CD14-positive monocyte (primary cell): ENCODE data around the gene PSORS1C2. TPM values are rescaled to one million over a fixed set of nuclear protein-coding genes. Genes with fewer than 3 reads are reported as not detected.

Experiments used
- DNase-seq, 3 donors: peaks; one replicate each; pipeline ENCODE4 v3.0.0-alpha.2; 2011 to 2022
- H2AFZ ChIP-seq: 2 replicates; pipeline ENCODE4 v1.6.0; 2012; ENCODE audit warnings: mild to moderate bottlenecking, low read depth, low read length, inconsistent platforms; ENCODE audit not compliant: insufficient read depth, poor library complexity, severe bottlenecking
- H3K27ac ChIP-seq, 2 donors: 1 replicate in 1 of 2; 2 replicates in 1 of 2; pipeline ENCODE4 v1.5.1; 2012 to 2013; ENCODE audit warnings: low read length in 2 of 2, control low read depth in 1 of 2, inconsistent platforms in 1 of 2, low read depth in 1 of 2, mild to moderate bottlenecking in 1 of 2
- H3K27me3 ChIP-seq, 2 donors: one replicate each; pipeline versions ENCODE4 v1.6.0 to v1.6.1; 2011 to 2013; ENCODE audit warnings: low read length in 2 of 2; ENCODE audit not compliant: control insufficient read depth in 2 of 2, insufficient read depth in 2 of 2
- H3K36me3 ChIP-seq, 2 donors: replicated peaks in 1 of 2; 1 replicate in 1 of 2; 2 replicates in 1 of 2; pipeline versions ENCODE4 v1.5.1 to v1.6.1; 2012 to 2013; ENCODE audit warnings: low read length in 2 of 2, control low read depth in 1 of 2, inconsistent platforms in 1 of 2, mild to moderate bottlenecking in 1 of 2; ENCODE audit not compliant: insufficient read depth in 2 of 2, control insufficient read depth in 1 of 2
- H3K4me1 ChIP-seq, 2 donors: 1 replicate in 1 of 2; 2 replicates in 1 of 2; pipeline versions ENCODE4 v1.5.1 to v1.6.1; 2012 to 2013; ENCODE audit warnings: low read length in 2 of 2, control low read depth in 1 of 2, inconsistent platforms in 1 of 2, mild to moderate bottlenecking in 1 of 2, moderate library complexity in 1 of 2; ENCODE audit not compliant: insufficient read depth in 2 of 2, control insufficient read depth in 1 of 2
- H3K4me2 ChIP-seq: replicated peaks from 2 replicates; pipeline ENCODE3; 2012; ENCODE audit warnings: low read length, moderate library complexity, mild to moderate bottlenecking; ENCODE audit not compliant: poor library complexity, severe bottlenecking; ENCODE audit errors: extremely low read depth
- H3K4me3 ChIP-seq, 3 experiments: fragments of 200-600 bp in 1 of 3; sonication (generic) in 1 of 3; replicated peaks in 1 of 3; 1 replicate in 2 of 3; 2 replicates in 1 of 3; pipeline ENCODE4 v1.5.1; 2011 to 2013; ENCODE audit warnings: low read length in 3 of 3, mild to moderate bottlenecking in 3 of 3, control low read depth in 2 of 3, low read depth in 2 of 3, inconsistent platforms in 1 of 3, moderate library complexity in 1 of 3
- H3K79me2 ChIP-seq: 2 replicates; pipeline ENCODE4 v1.6.0; 2012; ENCODE audit warnings: mild to moderate bottlenecking, control low read depth, inconsistent platforms, low read length, moderate library complexity; ENCODE audit not compliant: insufficient read depth
- H3K9ac ChIP-seq: 2 replicates; pipeline ENCODE4 v1.6.0; 2017; ENCODE audit warnings: low read length, mild to moderate bottlenecking; ENCODE audit not compliant: insufficient read depth, poor library complexity, severe bottlenecking
- H3K9me3 ChIP-seq, 2 donors: replicated peaks in 1 of 2; 1 replicate in 1 of 2; 2 replicates in 1 of 2; pipeline versions ENCODE4 v1.5.1 to v1.6.1; 2012 to 2013; ENCODE audit warnings: low read length in 2 of 2, control low read depth in 1 of 2; ENCODE audit not compliant: control insufficient read depth in 1 of 2, insufficient read depth in 1 of 2
- H4K20me1 ChIP-seq: 2 replicates; pipeline ENCODE4 v1.6.0; 2012; ENCODE audit warnings: mild to moderate bottlenecking, low read length, control low read depth, moderate library complexity; ENCODE audit not compliant: insufficient read depth
- H3K27ac Mint-ChIP-seq, 7 donors: one replicate each; pipeline ENCODE4 v1.8.0; 2020; ENCODE audit warnings: mild to moderate bottlenecking in 7 of 7, mixed read lengths in 7 of 7, moderate library complexity in 6 of 7, inconsistent platforms in 2 of 7
- H3K27me3 Mint-ChIP-seq, 3 donors: one replicate each; pipeline ENCODE4 v1.8.0; 2021 to 2022; ENCODE audit warnings: low read depth in 3 of 3, mild to moderate bottlenecking in 3 of 3, mixed read lengths in 3 of 3, moderate library complexity in 3 of 3, inconsistent platforms in 1 of 3
- H3K36me3 Mint-ChIP-seq, 2 donors: one replicate each; pipeline ENCODE4 v1.8.0; 2020; ENCODE audit warnings: mixed read lengths in 2 of 2, inconsistent platforms in 1 of 2, mild to moderate bottlenecking in 1 of 2
- H3K4me1 Mint-ChIP-seq: one replicate; pipeline ENCODE4 v1.8.0; 2020; ENCODE audit warnings: mild to moderate bottlenecking, mixed read lengths
- H3K4me3 Mint-ChIP-seq, 2 donors: one replicate each; pipeline ENCODE4 v1.8.0; 2020; ENCODE audit warnings: mild to moderate bottlenecking in 2 of 2, mixed read lengths in 2 of 2, moderate library complexity in 1 of 2
- H3K9me3 Mint-ChIP-seq, 7 donors: one replicate each; pipeline ENCODE4 v1.8.0; 2020 to 2022; ENCODE audit warnings: mixed read lengths in 7 of 7, mild to moderate bottlenecking in 6 of 7, moderate library complexity in 6 of 7, inconsistent platforms in 2 of 7
- WGBS: methylation state at CpG from one replicate; pipeline ENCODE4 v1.1.5; 2013; ENCODE audit warnings: missing lambda C conversion rate; ENCODE audit not compliant: insufficient coverage; 5-methylcytosine and 5-hydroxymethylcytosine counted together
- intact Hi-C, 2 donors: fragments of 100-400 bp; cut with micrococcal nuclease; formaldehyde crosslinking; loops; one replicate each; pipeline versions ENCODE4 v1.15.0 to v1.15.1; 2023
- polyA plus RNA-seq, 3 donors: library from polyadenylated mRNA; depleted of rRNA in 1 of 3; unstranded in 2 of 3; stranded (reverse) in 1 of 3; fragments of 300-500 nt in 2 of 3; fragments of >200 nt in 1 of 3; fragmentation: Illumina TruSeq in 2 of 3; gene quantifications; 1 replicate in 2 of 3; 2 replicates in 1 of 3; pipeline ENCODE4 v1.2.3, GENCODE V29; 2012 to 2021
- TF ChIP-seq, protein P1 (sequence below): fragments of 200-600 bp; IDR thresholded peaks from one replicate; pipeline ENCODE4 v1.8.0; 2022; ENCODE audit warnings: antibody characterized with exemption, mild to moderate bottlenecking

Gene PSORS1C2
- polyA plus RNA-seq, 3 donors, result not detected

DNA sequence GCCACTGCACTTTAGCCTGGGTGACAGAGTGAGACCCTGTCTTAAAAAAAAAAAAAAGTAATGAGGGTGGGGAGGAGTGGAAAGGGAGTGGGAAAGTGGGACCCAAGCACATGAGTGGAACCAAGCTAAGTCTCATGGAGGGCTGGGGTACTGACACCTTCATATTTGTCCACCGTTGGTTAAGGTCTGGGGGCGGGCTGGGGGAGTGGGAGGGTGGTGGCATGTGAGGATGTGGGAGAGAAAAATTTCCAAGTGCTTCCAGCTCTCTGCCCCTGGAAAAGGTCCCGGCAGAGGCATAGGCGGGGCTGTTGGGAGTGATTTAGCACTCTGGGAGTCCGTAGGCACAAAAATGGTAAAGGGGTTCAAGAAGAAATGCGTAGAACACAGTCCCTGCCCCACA is 6.1 kb downstream of the PSORS1C2 start:
- Mint-ChIP-seq H3K36me3 (no peaks in the 10 kb centered on the region), H3K4me1 (peaks cover 4% of the 10 kb centered on the region), H3K4me3 (no peak overlapping the region), H3K27ac (no peak overlapping the region), H3K27me3 (peaks cover 1 to 6% (median 4%) of the 10 kb centered on the region in 3 donors), H3K9me3 (peaks cover 0 to 3% (median 0%) of the 10 kb centered on the region in 7 donors)
- no peak overlapping the region for H2AFZ ChIP-seq
- TF ChIP-seq, protein P1, sequence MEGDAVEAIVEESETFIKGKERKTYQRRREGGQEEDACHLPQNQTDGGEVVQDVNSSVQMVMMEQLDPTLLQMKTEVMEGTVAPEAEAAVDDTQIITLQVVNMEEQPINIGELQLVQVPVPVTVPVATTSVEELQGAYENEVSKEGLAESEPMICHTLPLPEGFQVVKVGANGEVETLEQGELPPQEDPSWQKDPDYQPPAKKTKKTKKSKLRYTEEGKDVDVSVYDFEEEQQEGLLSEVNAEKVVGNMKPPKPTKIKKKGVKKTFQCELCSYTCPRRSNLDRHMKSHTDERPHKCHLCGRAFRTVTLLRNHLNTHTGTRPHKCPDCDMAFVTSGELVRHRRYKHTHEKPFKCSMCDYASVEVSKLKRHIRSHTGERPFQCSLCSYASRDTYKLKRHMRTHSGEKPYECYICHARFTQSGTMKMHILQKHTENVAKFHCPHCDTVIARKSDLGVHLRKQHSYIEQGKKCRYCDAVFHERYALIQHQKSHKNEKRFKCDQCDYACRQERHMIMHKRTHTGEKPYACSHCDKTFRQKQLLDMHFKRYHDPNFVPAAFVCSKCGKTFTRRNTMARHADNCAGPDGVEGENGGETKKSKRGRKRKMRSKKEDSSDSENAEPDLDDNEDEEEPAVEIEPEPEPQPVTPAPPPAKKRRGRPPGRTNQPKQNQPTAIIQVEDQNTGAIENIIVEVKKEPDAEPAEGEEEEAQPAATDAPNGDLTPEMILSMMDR, result no peak
- no peaks in the 10 kb centered on the region for H3K9me3 ChIP-seq
- no peaks in the 10 kb centered on the region for H3K36me3 ChIP-seq
- peaks cover 0 to 1% of the 10 kb centered on the region in 2 donors for H3K27me3 ChIP-seq
- no peak overlapping the region for H3K9ac ChIP-seq
- peaks cover 0 to 4% of the 10 kb centered on the region in 2 donors for H3K4me1 ChIP-seq
- DNase-seq, result no peak
- 99% methylated on average over 6 of the region's 6 CpGs for WGBS
- H4K20me1 ChIP-seq, result no peaks in the 10 kb centered on the region
- H3K79me2 ChIP-seq, result no peaks in the 10 kb centered on the region
- H3K4me2 ChIP-seq, result no peak overlapping the region
- intact Hi-C loops, result no loop called here
- no peak overlapping the region for H3K4me3 ChIP-seq
- no peak overlapping the region for H3K27ac ChIP-seq

DNA sequence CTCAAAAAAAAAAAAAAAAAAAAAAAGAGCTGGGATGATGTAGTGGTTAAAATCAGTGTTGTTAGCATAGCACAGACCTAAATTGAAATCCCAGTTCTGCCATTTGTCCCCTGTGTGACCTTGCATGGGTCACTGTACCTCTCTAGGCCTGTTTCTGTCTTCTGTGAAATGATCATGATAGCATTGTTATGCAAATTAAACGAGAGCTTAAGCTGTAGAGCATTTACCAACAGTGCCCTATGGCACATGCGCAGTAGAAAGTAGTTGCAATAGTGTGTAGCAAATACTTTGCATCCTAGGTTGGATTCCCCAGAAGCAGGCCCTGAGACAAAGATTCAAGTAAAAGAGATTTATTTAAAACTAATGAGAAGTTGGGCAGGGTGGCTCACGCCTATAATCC is 7.3 kb downstream of the PSORS1C2 start:
- Histone ChIP-seq H3K4me2 (no peak overlapping the region), H3K27me3 (no peaks in the 10 kb centered on the region), H4K20me1 (no peaks in the 10 kb centered on the region), H3K9ac (no peak overlapping the region), H3K36me3 (no peaks in the 10 kb centered on the region), H3K27ac (no peak overlapping the region), H3K4me3 (no peak overlapping the region), H3K4me1 (no peaks in the 10 kb centered on the region), H2AFZ (no peak overlapping the region), H3K79me2 (no peaks in the 10 kb centered on the region), H3K9me3 (no peaks in the 10 kb centered on the region)
- Mint-ChIP-seq H3K27me3 (peaks cover 2 to 6% (median 2%) of the 10 kb centered on the region in 3 donors), H3K36me3 (no peaks in the 10 kb centered on the region), H3K27ac (no peak overlapping the region), H3K4me1 (no peaks in the 10 kb centered on the region), H3K9me3 (peaks cover 0 to 1% (median 0%) of the 10 kb centered on the region in 7 donors), H3K4me3 (no peak overlapping the region)
- DNase-seq, result no peak
- intact Hi-C loops, result no loop called here
- no CpG with 5 or more reads among the region's 3 CpGs for WGBS
- TF ChIP-seq, protein P1, result no peak
